HepG2 (cell line): ENCODE measurements around the gene GRAMD1B. TPM values are rescaled to one million over a fixed set of nuclear protein-coding genes. Genes with fewer than 3 reads are reported as not detected.

Experiments used
- ATAC-seq: fragments of 200-7000 bp; cut with Tn5 transposase; 3 replicates; pipeline ENCODE4 v1.9.1; 2020; ENCODE audit warnings: mild to moderate bottlenecking, moderate library complexity
- BruUV-seq: library from RNA; stranded (reverse); fragments of 400-500 nt; replicated peaks from 2 replicates; lab custom pipeline; 2021; lab: Mats Ljungman, UMichigan
- CTCF ChIA-PET: fragments of 300-600 bp; formaldehyde crosslinking; extraction: SDS; loops from one replicate; lab custom pipeline; 2021; ENCODE audit warnings: low total read pairs, inconsistent platforms, low intra/inter-chr PET ratio; lab: Yijun Ruan, JAX
- POLR2A ChIA-PET: fragments of 350-600 bp; sonication (Branson Sonifier 250); formaldehyde crosslinking; loops from one replicate; lab custom pipeline; 2020; ENCODE audit warnings: antibody characterized with exemption, inconsistent platforms; lab: Yijun Ruan, JAX
- DNase-seq: peaks from one replicate; pipeline ENCODE4 v3.0.0-alpha.2; 2015; ENCODE audit warnings: low spot score
- FAIRE-seq: peaks from 3 replicates; lab custom pipeline; 2011; peaks lifted over from hg19 to GRCh38; lab: Jason Lieb, UNC
- H2AFZ ChIP-seq: one replicate; pipeline ENCODE4 v1.6.1; 2011; ENCODE audit warnings: low read length, inconsistent platforms
- H3K27ac ChIP-seq: fragments of 300-600 bp; 3 replicates; pipeline ENCODE4 v1.8.0; 2011; ENCODE audit warnings: mixed run types, mild to moderate bottlenecking, mixed read lengths, low read length, inconsistent platforms; ENCODE audit not compliant: insufficient read depth; ENCODE audit errors: extremely low read length
- H3K27me3 ChIP-seq, 2 experiments: fragments of 200-600 bp in 1 of 2; 2 replicates in 1 of 2; 3 replicates in 1 of 2; pipeline versions ENCODE4 v1.6.0 to v1.8.0; 2011; ENCODE audit warnings: low read length in 2 of 2, mild to moderate bottlenecking in 2 of 2, moderate library complexity in 2 of 2, inconsistent platforms in 1 of 2; ENCODE audit not compliant: insufficient read depth in 2 of 2, control insufficient read depth in 1 of 2
- H3K36me3 ChIP-seq, 2 experiments: fragments of 200-600 bp in 1 of 2; replicated peaks in 1 of 2; 2 replicates in 1 of 2; 3 replicates in 1 of 2; pipeline versions ENCODE4 v1.5.1 to v1.8.0; 2011; ENCODE audit warnings: low read length in 2 of 2, inconsistent platforms in 1 of 2; ENCODE audit not compliant: insufficient read depth in 2 of 2, control insufficient read depth in 1 of 2
- H3K4me1 ChIP-seq: 2 replicates; pipeline ENCODE4 v1.5.1; 2012; ENCODE audit warnings: low read length, inconsistent platforms; ENCODE audit not compliant: insufficient read depth
- H3K4me2 ChIP-seq: 2 replicates; pipeline ENCODE4 v1.6.0; 2011; ENCODE audit warnings: low read depth, low read length, inconsistent platforms
- H3K4me3 ChIP-seq, 3 experiments: fragments of 200-600 bp in 1 of 3; sonication (generic), shearing (Covaris generic) in 1 of 3; replicated peaks in 1 of 3; 2 replicates each; pipeline ENCODE4 v1.5.1; 2011 to 2016; ENCODE audit warnings: low read length in 3 of 3, inconsistent platforms in 2 of 3, low read depth in 2 of 3, mild to moderate bottlenecking in 2 of 3, control low read depth in 1 of 3, mixed read lengths in 1 of 3; ENCODE audit not compliant: insufficient read depth in 1 of 3
- H3K79me2 ChIP-seq: one replicate; pipeline ENCODE4 v1.6.1; 2011; ENCODE audit warnings: low read length, inconsistent platforms; ENCODE audit not compliant: insufficient read depth
- H3K9ac ChIP-seq: 2 replicates; pipeline ENCODE4 v1.6.0; 2011; ENCODE audit warnings: mild to moderate bottlenecking, low read depth, low read length, inconsistent platforms; ENCODE audit not compliant: insufficient read depth
- H3K9me3 ChIP-seq: 2 replicates; pipeline ENCODE4 v1.5.1; 2012; ENCODE audit warnings: mild to moderate bottlenecking, low read length
- H4K20me1 ChIP-seq: 2 replicates; pipeline ENCODE4 v1.6.0; 2011; ENCODE audit warnings: inconsistent platforms, mild to moderate bottlenecking, low read length, moderate library complexity; ENCODE audit not compliant: insufficient read depth
- CEBPB ChIP-seq: IDR thresholded peaks from 2 replicates; pipeline ENCODE4 v1.6.1; 2011; ENCODE audit warnings: low read depth, low read length, improper control_type of control experiment, borderline replicate concordance
- CEBPG ChIP-seq: IDR thresholded peaks from 2 replicates; pipeline ENCODE4 v1.6.1; 2016
- DNMT1 ChIP-seq: sonication (generic); formaldehyde crosslinking; IDR thresholded peaks from 2 replicates; pipeline ENCODE4 v1.5.1; 2020; ENCODE audit warnings: mild to moderate bottlenecking, missing genetic modification reagents
- FOSL2 ChIP-seq: sonication (generic); formaldehyde crosslinking; IDR thresholded peaks from 2 replicates; pipeline ENCODE4 v1.4.0; 2020; ENCODE audit warnings: missing genetic modification reagents
- FOXA3 ChIP-seq: IDR thresholded peaks from 2 replicates; pipeline ENCODE4 v1.6.1; 2016; ENCODE audit warnings: missing genetic modification reagents, missing compliant biosample characterization
- MAF1 ChIP-seq: sonication (generic); formaldehyde crosslinking; IDR thresholded peaks from 2 replicates; pipeline ENCODE4 v1.5.0; 2020; ENCODE audit warnings: missing genetic modification reagents, borderline replicate concordance
- MAZ ChIP-seq, 2 experiments: sonication (generic) in 1 of 2; formaldehyde crosslinking in 1 of 2; IDR thresholded peaks; 2 replicates each; pipeline versions ENCODE4 v1.5.0 to v1.6.1; 2012 to 2020; ENCODE audit warnings: low read depth in 2 of 2, mild to moderate bottlenecking in 2 of 2, borderline replicate concordance in 1 of 2, improper control_type of control experiment in 1 of 2, low read length in 1 of 2, missing genetic modification reagents in 1 of 2, moderate library complexity in 1 of 2
- PLSCR1 ChIP-seq: sonication (generic); formaldehyde crosslinking; IDR thresholded peaks from 2 replicates; pipeline ENCODE4 v1.5.0; 2020; ENCODE audit warnings: missing genetic modification reagents, mild to moderate bottlenecking, borderline replicate concordance
- RNF219 ChIP-seq: sonication (generic); formaldehyde crosslinking; IDR thresholded peaks from 2 replicates; pipeline ENCODE4 v1.5.0; 2020; ENCODE audit warnings: mild to moderate bottlenecking, missing genetic modification reagents
- TFDP1 ChIP-seq: IDR thresholded peaks from 2 replicates; pipeline ENCODE4 v1.6.1; 2016; ENCODE audit warnings: missing compliant biosample characterization, missing genetic modification reagents, borderline replicate concordance
- ZC3H13 ChIP-seq: sonication (generic); formaldehyde crosslinking; IDR thresholded peaks from 2 replicates; pipeline ENCODE4 v1.8.1; 2023; ENCODE audit warnings: mild to moderate bottlenecking, missing genetic modification reagents, moderate library complexity
- WGBS: methylation state at CpG from one replicate; pipeline ENCODE4 v1.1.6; 2017; ENCODE audit warnings: low lambda C conversion rate; 5-methylcytosine and 5-hydroxymethylcytosine counted together
- in situ Hi-C: cut with HindIII; loops from 2 replicates; pipeline ENCODE4 v1.10.0; 2017; ENCODE audit warnings: low pct_unique_long_range_greater_than_20kb; ENCODE audit not compliant: extremely low pct_ligation_motif_present
- intact Hi-C: fragments of 100-400 bp; cut with micrococcal nuclease; formaldehyde crosslinking; loops from one replicate; pipeline ENCODE4 v1.10.0; 2022; ENCODE audit not compliant: unreplicated experiment
- polyA plus RNA-seq, 8 experiments: library from polyadenylated mRNA; depleted of rRNA in 3 of 8; stranded (reverse) in 7 of 8; unstranded in 1 of 8; fragments of >200 nt; fragmentation: Illumina TruSeq in 4 of 8; extraction: Trizol in 4 of 8; gene quantifications; 2 replicates each; pipeline versions ENCODE4 v1.2.1 to v1.2.3, GENCODE V29; 2011 to 2016; ENCODE audit warnings: low read depth in 4 of 8, missing spikeins in 1 of 8, mixed read lengths in 1 of 8; ENCODE audit not compliant: insufficient read depth in 1 of 8
- total RNA-seq, 5 experiments: library from RNA; depleted of rRNA; stranded (reverse); fragments of >200 nt; fragmentation: Illumina TruSeq; extraction: Trizol; gene quantifications; 2 replicates each; pipeline ENCODE4 v1.2.3, GENCODE V29; 2016; ENCODE audit warnings: low read depth in 1 of 5

Gene GRAMD1B
- total and polyA plus RNA-seq, 2 of the 13 experiments (the other 11 are each of a cell fraction or from before 2014, with no cell fraction given): 0.12 TPM; not detected in 1

- Histone ChIP-seq H2AFZ (no peak overlapping the region), H3K79me2 (no peaks in the 10 kb centered on the region), H3K9me3 (no peaks in the 10 kb centered on the region), H3K27ac (no peak overlapping the region), H3K4me2 (no peak overlapping the region), H3K4me3 (no peak overlapping the region), H3K27me3 (0 out of 5 replicates have a peak, but pooled peaks cover 0 to 2% of the 10 kb centered on the region in 2 experiments), H4K20me1 (no peaks in the 10 kb centered on the region), H3K9ac (no peak overlapping the region), H3K4me1 (no peaks in the 10 kb centered on the region), H3K36me3 (no peaks in the 10 kb centered on the region)
- FAIRE-seq: no peak
- ChIA-PET POLR2A (no interaction called here), CTCF (no interaction called here)
- no peak for DNase-seq
- no peak for ATAC-seq
- 29% methylated on average over 6 of the region's 10 CpGs for WGBS
- TF ChIP-seq DNMT1 (CRISPR knock-in tag) (no peak), MAF1 (CRISPR knock-in tag) (no peak), MAZ (IDR thresholded peaks at IDR 0.05; ENCODE audit: borderline replicate concordance, low read depth, low read length) (no peak), MAZ (CRISPR knock-in tag; IDR thresholded peaks at IDR 0.05; ENCODE audit: low read depth) (no peak), PLSCR1 (no peak), ZC3H13 (CRISPR knock-in tag) (no peak)
- intact Hi-C loops: no loop called here
- BruUV-seq: no TSS peak
- in situ Hi-C loops: no loop called here
Measured at GRCh38 chr11:123628936-123629683, 199.0 kb downstream of the GRAMD1B start.

- H3K36me3 ChIP-seq: no peaks in the 10 kb centered on the region
- ATAC-seq: no peak
- ChIA-PET CTCF (no interaction called here), POLR2A (no interaction called here)
- TF ChIP-seq CEBPB (peak; percentile 59; the same call in 1 of the 2 replicates), CEBPG (CRISPR knock-in tag) (0 out of 2 replicates have a peak, but pooled peaks have one; percentile 5), TFDP1 (no peak), FOSL2 (no peak), FOXA3 (CRISPR knock-in tag) (no peak), RNF219 (CRISPR knock-in tag) (no peak)
- intact Hi-C loops (no loop called here), in situ Hi-C loops (no loop called here)
- no peak for DNase-seq
- no peak overlapping the region for H3K9ac ChIP-seq
- no peak overlapping the region for H2AFZ ChIP-seq
- BruUV-seq: no TSS peak
- no peaks in the 10 kb centered on the region for H3K79me2 ChIP-seq
- WGBS: 29% methylated on average over 3 of the region's 3 CpGs
- H3K4me3 ChIP-seq: no peak overlapping the region
- no peak overlapping the region for H3K4me2 ChIP-seq
- no peaks in the 10 kb centered on the region for H3K9me3 ChIP-seq
- no peak for FAIRE-seq
- H4K20me1 ChIP-seq: no peaks in the 10 kb centered on the region
- H3K27me3 ChIP-seq: 0 out of 5 replicates have a peak, but pooled peaks cover 0 to 2% of the 10 kb centered on the region in 2 experiments
- no peaks in the 10 kb centered on the region for H3K4me1 ChIP-seq
- no peak overlapping the region for H3K27ac ChIP-seq
Measured at GRCh38 chr11:123630126-123630608, 200.1 kb downstream of the GRAMD1B start.
